Esophagus muscularis mucosa (tissue), 3 donors: Measurements from ENCODE around the gene SLBP.

Experiments used
- CTCF ChIP-seq, 3 experiments: fragments of 200-600 bp in 2 of 3; fragments of 450-650 bp in 1 of 3; sonication (generic) in 2 of 3; IDR thresholded peaks; one replicate each; pipeline ENCODE4 v1.5.1; 2017 to 2019; ENCODE audit warnings: antibody characterized with exemption in 3 of 3, mild to moderate bottlenecking in 2 of 3, moderate library complexity in 1 of 3
- POLR2A ChIP-seq: fragments of 450-650 bp; IDR thresholded peaks from one replicate; pipeline ENCODE4 v1.6.1; 2017; ENCODE audit warnings: antibody characterized with exemption, moderate library complexity, mild to moderate bottlenecking, low read depth

GRCh38 chr4:1758306-1759121 is 46.4 kb upstream of the SLBP start:
- TF ChIP-seq CTCF (IDR thresholded peaks at IDR 0.05) (no peak), POLR2A (no peak)
